HepG2 (cell line): Measurements from ENCODE around the gene ESR1. TPM values are rescaled to one million over a fixed set of nuclear protein-coding genes. Genes with fewer than 3 reads are reported as not detected.

Source experiments
- ATF7-NPFF ChIP-seq: sonication (generic); formaldehyde crosslinking; IDR thresholded peaks from 2 replicates; pipeline ENCODE4 v1.8.1; 2023; ENCODE audit warnings: mild to moderate bottlenecking, low read depth, missing genetic modification reagents, moderate library complexity
- CC2D1A ChIP-seq: sonication (generic); formaldehyde crosslinking; IDR thresholded peaks from 2 replicates; pipeline ENCODE4 v1.8.1; 2023; ENCODE audit warnings: mild to moderate bottlenecking, missing genetic modification reagents
- EHMT2 ChIP-seq: fragments of 200-600 bp; sonication (generic); IDR thresholded peaks from 2 replicates; pipeline ENCODE4 v1.7.0; 2017; ENCODE audit warnings: antibody characterized with exemption, low read depth, low read length, borderline replicate concordance
- ELK4 ChIP-seq: sonication (generic); formaldehyde crosslinking; IDR thresholded peaks from 2 replicates; pipeline ENCODE4 v1.9.0; 2021; ENCODE audit warnings: missing genetic modification reagents, borderline replicate concordance
- MAF1 ChIP-seq: sonication (generic); formaldehyde crosslinking; IDR thresholded peaks from 2 replicates; pipeline ENCODE4 v1.5.0; 2020; ENCODE audit warnings: missing genetic modification reagents, borderline replicate concordance
- NFRKB ChIP-seq: fragments of 450-650 bp; IDR thresholded peaks from 2 replicates; pipeline ENCODE4 v1.6.1; 2017
- POLR2AphosphoS5 ChIP-seq: IDR thresholded peaks from 2 replicates; pipeline ENCODE4 v1.6.1; 2012; ENCODE audit warnings: low read depth, low read length
- TSC22D2 ChIP-seq: sonication (generic); formaldehyde crosslinking; IDR thresholded peaks from 2 replicates; pipeline ENCODE4 v1.5.1; 2020; ENCODE audit warnings: missing genetic modification reagents, mild to moderate bottlenecking, borderline replicate concordance
- ZNF12 ChIP-seq: sonication (generic); formaldehyde crosslinking; IDR thresholded peaks from 2 replicates; pipeline ENCODE4 v1.5.0; 2020; ENCODE audit warnings: missing genetic modification reagents
- ZNF431 ChIP-seq: sonication (generic); formaldehyde crosslinking; IDR thresholded peaks from 2 replicates; pipeline ENCODE4 v1.9.0; 2022; ENCODE audit warnings: missing genetic modification reagents, low read depth, mild to moderate bottlenecking, borderline replicate concordance
- polyA plus RNA-seq, 8 experiments: library from polyadenylated mRNA; depleted of rRNA in 3 of 8; stranded (reverse) in 7 of 8; unstranded in 1 of 8; fragments of >200 nt; fragmentation: Illumina TruSeq in 4 of 8; extraction: Trizol in 4 of 8; gene quantifications; 2 replicates each; pipeline versions ENCODE4 v1.2.1 to v1.2.3, GENCODE V29; 2011 to 2016; ENCODE audit warnings: low read depth in 4 of 8, missing spikeins in 1 of 8, mixed read lengths in 1 of 8; ENCODE audit not compliant: insufficient read depth in 1 of 8
- total RNA-seq, 5 experiments: library from RNA; depleted of rRNA; stranded (reverse); fragments of >200 nt; fragmentation: Illumina TruSeq; extraction: Trizol; gene quantifications; 2 replicates each; pipeline ENCODE4 v1.2.3, GENCODE V29; 2016; ENCODE audit warnings: low read depth in 1 of 5
- TF ChIP-seq, protein P1 (sequence below): sonication (generic); formaldehyde crosslinking; IDR thresholded peaks from 2 replicates; pipeline ENCODE4 v1.4.0; 2020; ENCODE audit warnings: low read depth, missing genetic modification reagents
- TF ChIP-seq, protein P2 (sequence below): sonication (generic); formaldehyde crosslinking; IDR thresholded peaks from 2 replicates; pipeline ENCODE4 v1.5.0; 2020; ENCODE audit warnings: mild to moderate bottlenecking, missing genetic modification reagents
- TF ChIP-seq, protein P3 (sequence below): sonication (generic); formaldehyde crosslinking; IDR thresholded peaks from 2 replicates; pipeline ENCODE4 v1.9.0; 2021; ENCODE audit warnings: mild to moderate bottlenecking, missing genetic modification reagents

ESR1 gene
- total and polyA plus RNA-seq, 2 of the 13 experiments (the other 11 are each of a cell fraction or from before 2014, with no cell fraction given): not detected

- TF ChIP-seq ATF7-NPFF (no peak), ZNF12 (CRISPR knock-in tag) (peak; percentile 11), ELK4 (CRISPR knock-in tag) (no peak), NFRKB (no peak), ZNF431 (CRISPR knock-in tag) (peak; percentile 25; the same call in 1 of the 2 replicates), MAF1 (CRISPR knock-in tag) (no peak), EHMT2 (peak; percentile 37), POLR2AphosphoS5 (peak; percentile 33; the same call in 1 of the 2 replicates), TSC22D2 (CRISPR knock-in tag) (no peak), CC2D1A (no peak)
- TF ChIP-seq, protein P1, sequence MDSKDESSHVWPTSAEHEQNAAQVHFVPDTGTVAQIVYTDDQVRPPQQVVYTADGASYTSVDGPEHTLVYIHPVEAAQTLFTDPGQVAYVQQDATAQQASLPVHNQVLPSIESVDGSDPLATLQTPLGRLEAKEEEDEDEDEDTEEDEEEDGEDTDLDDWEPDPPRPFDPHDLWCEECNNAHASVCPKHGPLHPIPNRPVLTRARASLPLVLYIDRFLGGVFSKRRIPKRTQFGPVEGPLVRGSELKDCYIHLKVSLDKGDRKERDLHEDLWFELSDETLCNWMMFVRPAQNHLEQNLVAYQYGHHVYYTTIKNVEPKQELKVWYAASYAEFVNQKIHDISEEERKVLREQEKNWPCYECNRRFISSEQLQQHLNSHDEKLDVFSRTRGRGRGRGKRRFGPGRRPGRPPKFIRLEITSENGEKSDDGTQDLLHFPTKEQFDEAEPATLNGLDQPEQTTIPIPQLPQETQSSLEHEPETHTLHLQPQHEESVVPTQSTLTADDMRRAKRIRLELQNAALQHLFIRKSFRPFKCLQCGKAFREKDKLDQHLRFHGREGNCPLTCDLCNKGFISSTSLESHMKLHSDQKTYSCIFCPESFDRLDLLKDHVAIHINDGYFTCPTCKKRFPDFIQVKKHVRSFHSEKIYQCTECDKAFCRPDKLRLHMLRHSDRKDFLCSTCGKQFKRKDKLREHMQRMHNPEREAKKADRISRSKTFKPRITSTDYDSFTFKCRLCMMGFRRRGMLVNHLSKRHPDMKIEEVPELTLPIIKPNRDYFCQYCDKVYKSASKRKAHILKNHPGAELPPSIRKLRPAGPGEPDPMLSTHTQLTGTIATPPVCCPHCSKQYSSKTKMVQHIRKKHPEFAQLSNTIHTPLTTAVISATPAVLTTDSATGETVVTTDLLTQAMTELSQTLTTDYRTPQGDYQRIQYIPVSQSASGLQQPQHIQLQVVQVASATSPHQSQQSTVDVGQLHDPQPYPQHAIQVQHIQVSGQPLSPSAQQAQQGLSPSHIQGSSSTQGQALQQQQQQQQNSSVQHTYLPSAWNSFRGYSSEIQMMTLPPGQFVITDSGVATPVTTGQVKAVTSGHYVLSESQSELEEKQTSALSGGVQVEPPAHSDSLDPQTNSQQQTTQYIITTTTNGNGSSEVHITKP (CRISPR knock-in tag): peak; percentile 42; the same call in 1 of the 2 replicates
- TF ChIP-seq, protein P2, sequence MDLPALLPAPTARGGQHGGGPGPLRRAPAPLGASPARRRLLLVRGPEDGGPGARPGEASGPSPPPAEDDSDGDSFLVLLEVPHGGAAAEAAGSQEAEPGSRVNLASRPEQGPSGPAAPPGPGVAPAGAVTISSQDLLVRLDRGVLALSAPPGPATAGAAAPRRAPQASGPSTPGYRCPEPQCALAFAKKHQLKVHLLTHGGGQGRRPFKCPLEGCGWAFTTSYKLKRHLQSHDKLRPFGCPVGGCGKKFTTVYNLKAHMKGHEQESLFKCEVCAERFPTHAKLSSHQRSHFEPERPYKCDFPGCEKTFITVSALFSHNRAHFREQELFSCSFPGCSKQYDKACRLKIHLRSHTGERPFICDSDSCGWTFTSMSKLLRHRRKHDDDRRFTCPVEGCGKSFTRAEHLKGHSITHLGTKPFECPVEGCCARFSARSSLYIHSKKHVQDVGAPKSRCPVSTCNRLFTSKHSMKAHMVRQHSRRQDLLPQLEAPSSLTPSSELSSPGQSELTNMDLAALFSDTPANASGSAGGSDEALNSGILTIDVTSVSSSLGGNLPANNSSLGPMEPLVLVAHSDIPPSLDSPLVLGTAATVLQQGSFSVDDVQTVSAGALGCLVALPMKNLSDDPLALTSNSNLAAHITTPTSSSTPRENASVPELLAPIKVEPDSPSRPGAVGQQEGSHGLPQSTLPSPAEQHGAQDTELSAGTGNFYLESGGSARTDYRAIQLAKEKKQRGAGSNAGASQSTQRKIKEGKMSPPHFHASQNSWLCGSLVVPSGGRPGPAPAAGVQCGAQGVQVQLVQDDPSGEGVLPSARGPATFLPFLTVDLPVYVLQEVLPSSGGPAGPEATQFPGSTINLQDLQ: no peak
- TF ChIP-seq, protein P3, sequence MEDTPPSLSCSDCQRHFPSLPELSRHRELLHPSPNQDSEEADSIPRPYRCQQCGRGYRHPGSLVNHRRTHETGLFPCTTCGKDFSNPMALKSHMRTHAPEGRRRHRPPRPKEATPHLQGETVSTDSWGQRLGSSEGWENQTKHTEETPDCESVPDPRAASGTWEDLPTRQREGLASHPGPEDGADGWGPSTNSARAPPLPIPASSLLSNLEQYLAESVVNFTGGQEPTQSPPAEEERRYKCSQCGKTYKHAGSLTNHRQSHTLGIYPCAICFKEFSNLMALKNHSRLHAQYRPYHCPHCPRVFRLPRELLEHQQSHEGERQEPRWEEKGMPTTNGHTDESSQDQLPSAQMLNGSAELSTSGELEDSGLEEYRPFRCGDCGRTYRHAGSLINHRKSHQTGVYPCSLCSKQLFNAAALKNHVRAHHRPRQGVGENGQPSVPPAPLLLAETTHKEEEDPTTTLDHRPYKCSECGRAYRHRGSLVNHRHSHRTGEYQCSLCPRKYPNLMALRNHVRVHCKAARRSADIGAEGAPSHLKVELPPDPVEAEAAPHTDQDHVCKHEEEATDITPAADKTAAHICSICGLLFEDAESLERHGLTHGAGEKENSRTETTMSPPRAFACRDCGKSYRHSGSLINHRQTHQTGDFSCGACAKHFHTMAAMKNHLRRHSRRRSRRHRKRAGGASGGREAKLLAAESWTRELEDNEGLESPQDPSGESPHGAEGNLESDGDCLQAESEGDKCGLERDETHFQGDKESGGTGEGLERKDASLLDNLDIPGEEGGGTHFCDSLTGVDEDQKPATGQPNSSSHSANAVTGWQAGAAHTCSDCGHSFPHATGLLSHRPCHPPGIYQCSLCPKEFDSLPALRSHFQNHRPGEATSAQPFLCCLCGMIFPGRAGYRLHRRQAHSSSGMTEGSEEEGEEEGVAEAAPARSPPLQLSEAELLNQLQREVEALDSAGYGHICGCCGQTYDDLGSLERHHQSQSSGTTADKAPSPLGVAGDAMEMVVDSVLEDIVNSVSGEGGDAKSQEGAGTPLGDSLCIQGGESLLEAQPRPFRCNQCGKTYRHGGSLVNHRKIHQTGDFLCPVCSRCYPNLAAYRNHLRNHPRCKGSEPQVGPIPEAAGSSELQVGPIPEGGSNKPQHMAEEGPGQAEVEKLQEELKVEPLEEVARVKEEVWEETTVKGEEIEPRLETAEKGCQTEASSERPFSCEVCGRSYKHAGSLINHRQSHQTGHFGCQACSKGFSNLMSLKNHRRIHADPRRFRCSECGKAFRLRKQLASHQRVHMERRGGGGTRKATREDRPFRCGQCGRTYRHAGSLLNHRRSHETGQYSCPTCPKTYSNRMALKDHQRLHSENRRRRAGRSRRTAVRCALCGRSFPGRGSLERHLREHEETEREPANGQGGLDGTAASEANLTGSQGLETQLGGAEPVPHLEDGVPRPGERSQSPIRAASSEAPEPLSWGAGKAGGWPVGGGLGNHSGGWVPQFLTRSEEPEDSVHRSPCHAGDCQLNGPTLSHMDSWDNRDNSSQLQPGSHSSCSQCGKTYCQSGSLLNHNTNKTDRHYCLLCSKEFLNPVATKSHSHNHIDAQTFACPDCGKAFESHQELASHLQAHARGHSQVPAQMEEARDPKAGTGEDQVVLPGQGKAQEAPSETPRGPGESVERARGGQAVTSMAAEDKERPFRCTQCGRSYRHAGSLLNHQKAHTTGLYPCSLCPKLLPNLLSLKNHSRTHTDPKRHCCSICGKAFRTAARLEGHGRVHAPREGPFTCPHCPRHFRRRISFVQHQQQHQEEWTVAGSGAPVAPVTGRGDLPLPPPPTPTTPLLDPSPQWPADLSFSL (CRISPR knock-in tag): 0 out of 2 replicates have a peak, but pooled peaks have one; percentile 57
Observed at GRCh38 chr6:152170702-152171667, 363.5 kb downstream of the ESR1 start (continued).
